H1 (cell line): ENCODE measurements around the gene GREM2. TPM values are rescaled to one million over a fixed set of nuclear protein-coding genes. Genes with fewer than 3 reads are reported as not detected.

Experiments used
- ATF3 ChIP-seq: IDR thresholded peaks from 2 replicates; pipeline ENCODE4 v1.6.1; 2011; ENCODE audit warnings: low read depth, mild to moderate bottlenecking, low read length; ENCODE audit not compliant: insufficient read depth
- polyA plus RNA-seq, 7 experiments: library from polyadenylated mRNA; depleted of rRNA in 3 of 7; stranded (reverse) in 5 of 7; unstranded in 2 of 7; fragments of >200 nt in 5 of 7; fragments of 200-250 nt in 2 of 7; gene quantifications; 1 replicate in 5 of 7; 2 replicates in 1 of 7; 4 replicates in 1 of 7; pipeline versions ENCODE4 v1.2.1 to v1.2.3, GENCODE V29; 2011 to 2013; ENCODE audit warnings: missing spikeins in 2 of 7, mixed read lengths in 2 of 7
- small RNA-seq: library from polyadenylated mRNA; stranded (forward); fragments of <200 nt; extraction: miRNeasy Mini kit (QIAGEN cat#:217004); gene quantifications from one replicate; pipeline ENCODE3, GENCODE V24; 2013; ENCODE audit not compliant: insufficient read depth
- total RNA-seq: library from RNA; stranded (reverse); fragmentation: NEBNext Ultra II Directional; extraction: Animal tissue kit (Norgen Biotek cat#: 25700); gene quantifications from 2 replicates; pipeline ENCODE4 v1.2.1, GENCODE V29; 2021

GREM2 gene
- total and polyA plus RNA-seq, 2 of the 8 experiments (the other 6 are each of a cell fraction or from before 2014, with no cell fraction given) = 0.05 TPM; not detected in 1

GRCh38 chr1:240441669-240442068, 170.3 kb downstream of the GREM2 start (continued):
- TF ChIP-seq ATF3 = no peak
- TF ChIP-seq, all 59 proteins: peak for 0

Small RNA genes lying within 50 kb of the gene (small RNA-seq; reads per million reads assigned to genes)
- not detected for gene RNU5F-8P
